MCF 10A (cell line): ENCODE data around the gene NLGN3. TPM values are rescaled to one million over a fixed set of nuclear protein-coding genes. Genes with fewer than 3 reads are reported as not detected.

Experiments used
- BruUV-seq: library from RNA; stranded (reverse); fragments of 400-500 nt; replicated peaks from 2 replicates; lab custom pipeline; 2021; lab: Mats Ljungman, UMichigan
- CTCF ChIA-PET: fragments of 300-600 bp; sonication (Branson Sonifier 250); formaldehyde crosslinking; extraction: SDS; loops from one replicate; lab custom pipeline; 2021; ENCODE audit warnings: antibody characterized with exemption, inconsistent platforms; lab: Yijun Ruan, JAX
- POLR2A ChIA-PET: fragments of 300-600, 350-650 bp; sonication (Branson Sonifier 250); formaldehyde crosslinking; extraction: SDS; loops from one replicate; lab custom pipeline; 2020; ENCODE audit warnings: antibody characterized with exemption, inconsistent platforms; lab: Yijun Ruan, JAX
- DNase-seq: peaks from one replicate; pipeline ENCODE4 v3.0.0-alpha.2; 2018; ENCODE audit not compliant: unreplicated experiment
- H3K27ac Mint-ChIP-seq: one replicate; pipeline ENCODE4 v1.8.0; 2022; ENCODE audit warnings: mild to moderate bottlenecking, low read depth, mixed read lengths; ENCODE audit not compliant: unreplicated experiment
- H3K27me3 Mint-ChIP-seq: one replicate; pipeline ENCODE4 v1.8.0; 2022; ENCODE audit warnings: mixed read lengths; ENCODE audit not compliant: insufficient read depth, unreplicated experiment
- H3K36me3 Mint-ChIP-seq: one replicate; pipeline ENCODE4 v1.8.0; 2022; ENCODE audit warnings: mild to moderate bottlenecking, moderate library complexity, mixed read lengths; ENCODE audit not compliant: insufficient read depth, unreplicated experiment
- H3K4me1 Mint-ChIP-seq: one replicate; pipeline ENCODE4 v1.8.0; 2022; ENCODE audit warnings: mixed read lengths; ENCODE audit not compliant: insufficient read depth, unreplicated experiment
- H3K4me3 Mint-ChIP-seq: one replicate; pipeline ENCODE4 v1.8.0; 2022; ENCODE audit warnings: mild to moderate bottlenecking, moderate library complexity, mixed read lengths; ENCODE audit not compliant: unreplicated experiment
- H3K9me3 Mint-ChIP-seq: one replicate; pipeline ENCODE4 v1.8.0; 2022; ENCODE audit warnings: mixed read lengths; ENCODE audit not compliant: unreplicated experiment
- intact Hi-C: fragments of 100-400 bp; cut with micrococcal nuclease; formaldehyde crosslinking; loops from 2 replicates; pipeline ENCODE4 v1.14.1; 2022
- total RNA-seq: library from RNA; stranded (reverse); gene quantifications from 2 replicates; pipeline ENCODE4 v1.2.3, GENCODE V29; 2022
- TF ChIP-seq, protein P1 (sequence below): fragments of 200-600 bp; IDR thresholded peaks from one replicate; pipeline ENCODE4 v1.8.0; 2022; ENCODE audit warnings: antibody characterized with exemption, mild to moderate bottlenecking; ENCODE audit not compliant: unreplicated experiment

NLGN3 gene
- total RNA-seq, 1 experiment from 2014 or later: 0.42 TPM

- Mint-ChIP-seq H3K36me3 (no peaks in the 10 kb centered on the region), H3K4me3 (peak overlapping the region; percentile 82), H3K27ac (no peak overlapping the region), H3K27me3 (peaks cover 66% of the 10 kb centered on the region), H3K9me3 (no peaks in the 10 kb centered on the region), H3K4me1 (no peaks in the 10 kb centered on the region)
- intact Hi-C loops: no loop called here
- POLR2A ChIA-PET: interaction anchor here (1.0 to 1.3 kb wide), 3 partner anchors 21 to 34 kb away, joined by 3 to 5 read pairs (median 4); partner anchors contain the start of gene MED12
- TF ChIP-seq, protein P1, sequence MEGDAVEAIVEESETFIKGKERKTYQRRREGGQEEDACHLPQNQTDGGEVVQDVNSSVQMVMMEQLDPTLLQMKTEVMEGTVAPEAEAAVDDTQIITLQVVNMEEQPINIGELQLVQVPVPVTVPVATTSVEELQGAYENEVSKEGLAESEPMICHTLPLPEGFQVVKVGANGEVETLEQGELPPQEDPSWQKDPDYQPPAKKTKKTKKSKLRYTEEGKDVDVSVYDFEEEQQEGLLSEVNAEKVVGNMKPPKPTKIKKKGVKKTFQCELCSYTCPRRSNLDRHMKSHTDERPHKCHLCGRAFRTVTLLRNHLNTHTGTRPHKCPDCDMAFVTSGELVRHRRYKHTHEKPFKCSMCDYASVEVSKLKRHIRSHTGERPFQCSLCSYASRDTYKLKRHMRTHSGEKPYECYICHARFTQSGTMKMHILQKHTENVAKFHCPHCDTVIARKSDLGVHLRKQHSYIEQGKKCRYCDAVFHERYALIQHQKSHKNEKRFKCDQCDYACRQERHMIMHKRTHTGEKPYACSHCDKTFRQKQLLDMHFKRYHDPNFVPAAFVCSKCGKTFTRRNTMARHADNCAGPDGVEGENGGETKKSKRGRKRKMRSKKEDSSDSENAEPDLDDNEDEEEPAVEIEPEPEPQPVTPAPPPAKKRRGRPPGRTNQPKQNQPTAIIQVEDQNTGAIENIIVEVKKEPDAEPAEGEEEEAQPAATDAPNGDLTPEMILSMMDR: no peak
- CTCF ChIA-PET: no interaction called here
- DNase-seq: no peak
- no TSS peak for BruUV-seq
These were observed 47.9 kb upstream of the NLGN3 start for GRCh38 chrX:71096760-71097032.

DNA sequence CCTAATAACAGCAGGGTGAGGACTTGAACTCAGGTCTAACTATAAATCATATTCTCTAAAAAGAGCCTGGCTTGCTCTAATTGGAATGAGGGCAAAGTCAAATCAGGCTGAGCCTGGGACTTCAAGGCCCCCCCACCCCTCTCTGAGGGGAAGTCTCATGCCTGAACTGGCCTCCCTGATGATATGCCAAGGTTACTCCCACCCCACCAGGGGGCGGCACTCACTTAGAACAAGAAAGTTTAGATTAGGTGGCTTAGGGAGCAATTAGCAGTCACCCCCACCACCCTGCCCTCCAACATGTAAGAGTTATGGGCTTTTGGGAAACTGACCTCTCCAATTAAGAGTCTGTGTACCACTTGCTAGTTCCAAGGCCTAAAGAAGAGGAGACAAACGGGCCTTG lies 46.3 kb upstream of the NLGN3 start:
- no peak overlapping the region for H3K4me3 Mint-ChIP-seq
- ChIA-PET CTCF (no interaction called here), POLR2A (no interaction called here)
- DNase-seq: peak; percentile 43
- no peak overlapping the region for H3K27ac Mint-ChIP-seq
- intact Hi-C loops: no loop called here
- peaks cover 56% of the 10 kb centered on the region for H3K27me3 Mint-ChIP-seq
- no peaks in the 10 kb centered on the region for H3K9me3 Mint-ChIP-seq
- H3K36me3 Mint-ChIP-seq: no peaks in the 10 kb centered on the region
- TF ChIP-seq, protein P1: peak; percentile 21
- no TSS peak for BruUV-seq
- H3K4me1 Mint-ChIP-seq: no peaks in the 10 kb centered on the region

DNA sequence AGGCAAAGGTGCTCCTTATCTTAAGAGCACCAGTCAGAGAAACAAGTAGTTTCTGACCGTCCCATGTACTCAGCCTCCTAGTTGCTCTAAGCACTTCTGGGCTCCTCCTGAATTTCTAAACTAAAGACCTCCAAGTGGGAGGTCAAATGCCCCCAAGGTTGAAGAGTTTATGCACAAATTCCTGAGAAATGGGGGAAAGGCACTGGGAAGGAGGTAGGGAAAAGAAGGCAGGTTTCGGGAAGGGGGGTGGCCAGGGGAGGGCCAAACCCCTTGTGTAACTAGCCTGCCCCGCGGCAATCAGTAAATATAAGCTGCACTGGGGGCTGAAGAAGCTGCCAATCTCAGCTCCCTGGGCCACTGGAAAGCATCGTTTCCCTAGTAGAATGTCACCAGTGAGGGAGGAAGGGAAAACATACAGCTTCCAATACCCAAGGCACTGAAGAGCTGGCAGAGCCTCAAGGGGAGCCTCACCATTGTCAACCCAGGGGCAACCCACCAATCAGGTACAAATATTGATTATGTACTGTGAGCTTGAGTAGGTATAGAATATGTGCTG lies 45.6 kb upstream of the NLGN3 start:
- Mint-ChIP-seq H3K27ac (no peak overlapping the region), H3K36me3 (no peaks in the 10 kb centered on the region), H3K4me1 (no peaks in the 10 kb centered on the region), H3K27me3 (peaks cover 49% of the 10 kb centered on the region), H3K9me3 (no peaks in the 10 kb centered on the region), H3K4me3 (no peak overlapping the region)
- intact Hi-C loops: no loop called here
- no peak for DNase-seq
- TF ChIP-seq, protein P1: no peak
- BruUV-seq: no TSS peak
- ChIA-PET CTCF (interaction anchor here (0.5 to 0.8 kb wide), 2 partner anchors 101 to 1940 kb away, joined by 3 to 4 read pairs; no protein-coding TSS in a partner anchor), POLR2A (interaction anchor here (0.7 kb wide), 1 partner anchor 73 kb away, joined by 3 read pairs; no protein-coding TSS in a partner anchor)

GRCh38 chrX:71099736-71100135 lies 44.9 kb upstream of the NLGN3 start:
- TF ChIP-seq, protein P1: no peak
- no peak overlapping the region for H3K4me3 Mint-ChIP-seq
- ChIA-PET CTCF (interaction anchor here (0.5 to 0.8 kb wide), 2 partner anchors 102 to 1941 kb away, joined by 3 to 4 read pairs; no protein-coding TSS in a partner anchor), POLR2A (no interaction called here)
- H3K4me1 Mint-ChIP-seq: no peaks in the 10 kb centered on the region
- no TSS peak for BruUV-seq
- intact Hi-C loops: no loop called here
- no peaks in the 10 kb centered on the region for H3K36me3 Mint-ChIP-seq
- no peak overlapping the region for H3K27ac Mint-ChIP-seq
- no peaks in the 10 kb centered on the region for H3K9me3 Mint-ChIP-seq
- H3K27me3 Mint-ChIP-seq: peaks cover 42% of the 10 kb centered on the region
- no peak for DNase-seq
